Measurements from ENCODE around the gene HNRNPLL.

DNA sequence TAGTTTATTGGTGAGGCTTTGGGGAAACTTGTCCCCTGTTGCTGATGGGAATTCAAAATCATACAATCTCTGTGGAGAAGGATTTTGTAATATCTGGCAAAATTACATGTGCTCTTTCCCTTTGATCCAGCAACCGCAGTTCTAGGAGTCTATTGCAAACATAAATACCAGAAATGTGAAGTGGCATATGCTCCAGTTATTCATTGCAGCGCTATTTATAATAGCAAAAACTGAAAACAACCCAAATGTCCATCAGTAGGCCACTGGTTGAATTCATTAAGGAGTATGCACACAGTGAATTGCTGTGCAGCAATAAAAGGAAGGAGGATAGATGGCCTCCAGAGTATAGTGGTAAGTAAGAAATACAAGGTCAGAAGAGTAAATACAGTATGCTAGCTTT lies 76.5 kb downstream of the HNRNPLL start:
- TF ChIP-seq, protein P1, sequence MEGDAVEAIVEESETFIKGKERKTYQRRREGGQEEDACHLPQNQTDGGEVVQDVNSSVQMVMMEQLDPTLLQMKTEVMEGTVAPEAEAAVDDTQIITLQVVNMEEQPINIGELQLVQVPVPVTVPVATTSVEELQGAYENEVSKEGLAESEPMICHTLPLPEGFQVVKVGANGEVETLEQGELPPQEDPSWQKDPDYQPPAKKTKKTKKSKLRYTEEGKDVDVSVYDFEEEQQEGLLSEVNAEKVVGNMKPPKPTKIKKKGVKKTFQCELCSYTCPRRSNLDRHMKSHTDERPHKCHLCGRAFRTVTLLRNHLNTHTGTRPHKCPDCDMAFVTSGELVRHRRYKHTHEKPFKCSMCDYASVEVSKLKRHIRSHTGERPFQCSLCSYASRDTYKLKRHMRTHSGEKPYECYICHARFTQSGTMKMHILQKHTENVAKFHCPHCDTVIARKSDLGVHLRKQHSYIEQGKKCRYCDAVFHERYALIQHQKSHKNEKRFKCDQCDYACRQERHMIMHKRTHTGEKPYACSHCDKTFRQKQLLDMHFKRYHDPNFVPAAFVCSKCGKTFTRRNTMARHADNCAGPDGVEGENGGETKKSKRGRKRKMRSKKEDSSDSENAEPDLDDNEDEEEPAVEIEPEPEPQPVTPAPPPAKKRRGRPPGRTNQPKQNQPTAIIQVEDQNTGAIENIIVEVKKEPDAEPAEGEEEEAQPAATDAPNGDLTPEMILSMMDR (IDR thresholded peaks at IDR 0.05), result no peak
- TF ChIP-seq ZFX (IDR thresholded peaks at IDR 0.05; ENCODE audit: borderline replicate concordance), result no peak
